PC-3 (cell line): ENCODE results near the gene ARHGEF25. TPM values are rescaled to one million over a fixed set of nuclear protein-coding genes. Genes with fewer than 3 reads are reported as not detected.
"Not testable (repeated sequence)": the region's sequence is repeated elsewhere in the genome, so short reads cannot be mapped to it uniquely, and the experiment has no call there.

Experiments
- ATAC-seq: fragments of 200-7000 bp; cut with Tn5 transposase; 2 replicates; pipeline ENCODE4 v1.9.1; 2020; ENCODE audit warnings: mild to moderate bottlenecking, moderate library complexity
- BruUV-seq: library from RNA; stranded (reverse); fragments of 400-500 nt; replicated peaks from 2 replicates; lab custom pipeline; 2021; lab: Mats Ljungman, UMichigan
- CTCF ChIA-PET: fragments of 300-600 bp; sonication (Branson Sonifier 250); formaldehyde crosslinking; loops from one replicate; lab custom pipeline; 2022; ENCODE audit warnings: antibody characterized with exemption; lab: Charles Lee
- POLR2A ChIA-PET: fragments of 300-600 bp; sonication (Branson Sonifier 250); formaldehyde crosslinking; loops from one replicate; lab custom pipeline; 2022; ENCODE audit warnings: antibody characterized with exemption; ENCODE audit not compliant: unreplicated experiment; lab: Charles Lee
- DNase-seq: peaks from one replicate; pipeline ENCODE4 v3.0.0-alpha.2; 2015
- H2AFZ ChIP-seq: fragments of 300-600 bp; sonication (generic); 2 replicates; pipeline ENCODE4 v1.6.0; 2016; ENCODE audit warnings: antibody characterized with exemption, low read length
- H3F3A ChIP-seq: fragments of 300-600 bp; sonication (generic); one replicate; pipeline ENCODE4 v1.6.0; 2017; ENCODE audit warnings: antibody characterized with exemption, low read length, control low read depth, mild to moderate bottlenecking; ENCODE audit not compliant: unreplicated experiment
- H3K27ac ChIP-seq: fragments of 300-600 bp; sonication (generic); 2 replicates; pipeline ENCODE4 v1.5.1; 2016; ENCODE audit warnings: mild to moderate bottlenecking, low read length
- H3K27me3 ChIP-seq: fragments of 300-600 bp; sonication (generic); 2 replicates; pipeline ENCODE4 v1.6.1; 2016; ENCODE audit warnings: low read length, mixed read lengths
- H3K36me3 ChIP-seq: fragments of 300-600 bp; sonication (generic); 2 replicates; pipeline ENCODE4 v1.6.1; 2016; ENCODE audit warnings: low read depth, mixed run types, low read length, mixed read lengths
- H3K4me1 ChIP-seq: fragments of 300-600 bp; sonication (generic); 2 replicates; pipeline ENCODE4 v1.5.1; 2016; ENCODE audit warnings: low read length; ENCODE audit not compliant: insufficient read depth
- H3K4me2 ChIP-seq: fragments of 300-600 bp; sonication (generic); 2 replicates; pipeline ENCODE4 v1.6.0; 2016; ENCODE audit warnings: low read length
- H3K4me3 ChIP-seq: fragments of 300-600 bp; sonication (generic); 2 replicates; pipeline ENCODE4 v1.5.1; 2016; ENCODE audit warnings: mild to moderate bottlenecking, low read length, mixed read lengths
- H3K79me2 ChIP-seq: fragments of 300-600 bp; sonication (generic); 2 replicates; pipeline ENCODE4 v1.6.1; 2017; ENCODE audit warnings: low read length, mixed read lengths
- H3K9ac ChIP-seq: fragments of 300-600 bp; sonication (generic); 2 replicates; pipeline ENCODE4 v1.6.0; 2016; ENCODE audit warnings: mild to moderate bottlenecking, low read length
- H3K9me2 ChIP-seq: fragments of 300-600 bp; sonication (generic); replicated peaks from 2 replicates; pipeline ENCODE4 v1.6.1; 2016; ENCODE audit warnings: mixed run types, low read length, mixed read lengths
- H3K9me3 ChIP-seq: fragments of 300-600 bp; sonication (generic); 2 replicates; pipeline ENCODE4 v1.6.1; 2016; ENCODE audit warnings: low read length, mixed read lengths
- H4K20me1 ChIP-seq: fragments of 300-600 bp; sonication (generic); 2 replicates; pipeline ENCODE4 v1.6.1; 2016; ENCODE audit warnings: low read length, mixed read lengths
- EZH2 ChIP-seq: fragments of 300-600 bp; sonication (generic); IDR thresholded peaks from one replicate; pipeline ENCODE4 v1.6.1; 2017; ENCODE audit warnings: antibody characterized with exemption, mild to moderate bottlenecking, low read length; ENCODE audit not compliant: unreplicated experiment
- EZH2phosphoT487 ChIP-seq: fragments of 300-600 bp; sonication (generic); IDR thresholded peaks from 2 replicates; pipeline ENCODE4 v1.6.1; 2018; ENCODE audit warnings: mild to moderate bottlenecking, antibody characterized with exemption, low read length, borderline replicate concordance
- intact Hi-C: fragments of 100-400 bp; cut with micrococcal nuclease; formaldehyde crosslinking; loops from 2 replicates; pipeline ENCODE4 v1.9.0; 2023
- total RNA-seq: library from RNA; depleted of rRNA; stranded (reverse); fragments of >200 nt; gene quantifications from 2 replicates; pipeline ENCODE4 v1.2.3, GENCODE V29; 2014
- TF ChIP-seq, protein P1 (sequence below): fragments of 300-600 bp; sonication (generic); conservative IDR thresholded peaks from 2 replicates; pipeline ENCODE4 v1.5.1; 2017; ENCODE audit warnings: antibody characterized with exemption, low read depth, mild to moderate bottlenecking, low read length

The ARHGEF25 gene
- total RNA-seq, 1 experiment from 2014 or later, result 10.0 TPM

DNA sequence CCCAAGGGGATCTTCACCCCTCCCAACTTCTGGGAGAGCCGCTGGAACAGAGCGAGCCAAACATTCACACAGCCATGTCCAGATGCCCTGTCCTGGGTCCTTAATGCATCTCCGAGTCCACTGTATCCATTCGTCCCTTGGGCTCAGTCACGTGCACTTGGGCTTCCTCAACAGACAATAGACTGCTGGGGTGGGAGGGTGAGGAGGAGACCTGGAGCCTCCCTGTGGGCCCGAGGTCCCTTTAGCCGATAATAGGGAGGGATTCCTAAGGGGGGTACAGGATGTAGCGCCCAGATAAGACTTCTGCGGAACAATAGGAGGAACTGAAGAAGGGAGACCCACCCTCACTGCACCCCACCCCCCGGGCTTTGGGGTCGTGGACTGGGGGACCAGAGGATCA is 6.7 kb downstream of the ARHGEF25 start:
- H3K27ac ChIP-seq, result no peak overlapping the region
- ChIA-PET POLR2A (no interaction called here), CTCF (no interaction called here)
- H3K4me3 ChIP-seq, result no peak overlapping the region
- H3F3A ChIP-seq, result no peaks in the 10 kb centered on the region
- peaks cover 15% of the 10 kb centered on the region for H3K27me3 ChIP-seq
- ATAC-seq, result no peak
- H3K4me1 ChIP-seq, result no peaks in the 10 kb centered on the region
- no peak overlapping the region for H2AFZ ChIP-seq
- BruUV-seq, result no TSS peak
- no peaks in the 10 kb centered on the region for H4K20me1 ChIP-seq
- H3K4me2 ChIP-seq, result no peak overlapping the region
- H3K36me3 ChIP-seq, result no peaks in the 10 kb centered on the region
- no peaks in the 10 kb centered on the region for H3K9me3 ChIP-seq
- TF ChIP-seq, protein P1, sequence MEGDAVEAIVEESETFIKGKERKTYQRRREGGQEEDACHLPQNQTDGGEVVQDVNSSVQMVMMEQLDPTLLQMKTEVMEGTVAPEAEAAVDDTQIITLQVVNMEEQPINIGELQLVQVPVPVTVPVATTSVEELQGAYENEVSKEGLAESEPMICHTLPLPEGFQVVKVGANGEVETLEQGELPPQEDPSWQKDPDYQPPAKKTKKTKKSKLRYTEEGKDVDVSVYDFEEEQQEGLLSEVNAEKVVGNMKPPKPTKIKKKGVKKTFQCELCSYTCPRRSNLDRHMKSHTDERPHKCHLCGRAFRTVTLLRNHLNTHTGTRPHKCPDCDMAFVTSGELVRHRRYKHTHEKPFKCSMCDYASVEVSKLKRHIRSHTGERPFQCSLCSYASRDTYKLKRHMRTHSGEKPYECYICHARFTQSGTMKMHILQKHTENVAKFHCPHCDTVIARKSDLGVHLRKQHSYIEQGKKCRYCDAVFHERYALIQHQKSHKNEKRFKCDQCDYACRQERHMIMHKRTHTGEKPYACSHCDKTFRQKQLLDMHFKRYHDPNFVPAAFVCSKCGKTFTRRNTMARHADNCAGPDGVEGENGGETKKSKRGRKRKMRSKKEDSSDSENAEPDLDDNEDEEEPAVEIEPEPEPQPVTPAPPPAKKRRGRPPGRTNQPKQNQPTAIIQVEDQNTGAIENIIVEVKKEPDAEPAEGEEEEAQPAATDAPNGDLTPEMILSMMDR, result no peak
- TF ChIP-seq EZH2phosphoT487 (no peak), EZH2 (no peak)
- H3K79me2 ChIP-seq, result no peaks in the 10 kb centered on the region
- H3K9me2 ChIP-seq, result no peaks in the 10 kb centered on the region
- intact Hi-C loops, result no loop called here
- H3K9ac ChIP-seq, result no peak overlapping the region
- no peak for DNase-seq

DNA sequence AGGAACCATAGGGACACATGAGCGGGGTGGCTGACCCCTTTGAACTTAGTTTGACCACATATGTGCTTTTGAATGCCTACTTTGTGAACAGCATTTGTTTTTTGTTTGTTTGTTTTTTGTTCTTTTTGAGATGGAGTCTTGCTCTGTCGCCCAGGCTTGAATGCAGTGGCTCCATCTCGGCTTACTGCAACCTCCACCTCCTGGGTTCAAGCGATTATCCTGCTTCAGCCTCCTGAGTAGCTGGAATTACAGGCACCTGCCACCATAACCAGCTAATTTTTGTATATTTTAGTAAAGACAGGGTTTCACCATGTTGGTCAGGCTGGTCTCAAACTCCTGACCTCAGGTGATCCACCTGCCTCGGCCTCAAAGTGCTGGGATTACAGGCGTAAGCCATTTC is 7.2 kb downstream of the ARHGEF25 start:
- POLR2A ChIA-PET, H2AFZ ChIP-seq, H3K9ac ChIP-seq, ATAC-seq, H3K9me2 ChIP-seq, intact Hi-C loops, H3K9me3 ChIP-seq, H3K4me3 ChIP-seq, H3K36me3 ChIP-seq, CTCF ChIA-PET, H3K4me1 ChIP-seq, H3F3A ChIP-seq, H3K27ac ChIP-seq, H4K20me1 ChIP-seq, DNase-seq, BruUV-seq, H3K79me2 ChIP-seq, H3K4me2 ChIP-seq: not testable (repeated sequence)
- peaks cover 15% of the 10 kb centered on the region for H3K27me3 ChIP-seq

- DNase-seq, result no peak
- BruUV-seq, result no TSS peak
- ATAC-seq, result no peak
- no peaks in the 10 kb centered on the region for H3F3A ChIP-seq
- H3K79me2 ChIP-seq, result no peaks in the 10 kb centered on the region
- TF ChIP-seq, protein P1, result no peak
- TF ChIP-seq EZH2phosphoT487 (no peak), EZH2 (no peak)
- H3K4me2 ChIP-seq, result no peak overlapping the region
- H3K9me3 ChIP-seq, result no peaks in the 10 kb centered on the region
- POLR2A ChIA-PET, result no interaction called here
- no peaks in the 10 kb centered on the region for H3K9me2 ChIP-seq
- H3K27me3 ChIP-seq, result peaks cover 15% of the 10 kb centered on the region
- H4K20me1 ChIP-seq, result no peaks in the 10 kb centered on the region
- no peaks in the 10 kb centered on the region for H3K36me3 ChIP-seq
- H2AFZ ChIP-seq, result no peak overlapping the region
- no peak overlapping the region for H3K4me3 ChIP-seq
- intact Hi-C loops, result no loop called here
- no peak overlapping the region for H3K9ac ChIP-seq
- CTCF ChIA-PET, result no interaction called here
- no peaks in the 10 kb centered on the region for H3K4me1 ChIP-seq
- no peak overlapping the region for H3K27ac ChIP-seq
These were observed 7.8 kb downstream of the ARHGEF25 start for GRCh38 chr12:57618966-57619433.
